HepG2 (cell line): ENCODE results near the gene DUSP15. TPM values are rescaled to one million over a fixed set of nuclear protein-coding genes. Genes with fewer than 3 reads are reported as not detected.

Experiments used
- ATAC-seq: fragments of 200-7000 bp; cut with Tn5 transposase; 3 replicates; pipeline ENCODE4 v1.9.1; 2020; ENCODE audit warnings: mild to moderate bottlenecking, moderate library complexity
- BruUV-seq: library from RNA; stranded (reverse); fragments of 400-500 nt; replicated peaks from 2 replicates; lab custom pipeline; 2021; lab: Mats Ljungman, UMichigan
- CTCF ChIA-PET: fragments of 300-600 bp; formaldehyde crosslinking; extraction: SDS; loops from one replicate; lab custom pipeline; 2021; ENCODE audit warnings: low total read pairs, inconsistent platforms, low intra/inter-chr PET ratio; lab: Yijun Ruan, JAX
- POLR2A ChIA-PET: fragments of 350-600 bp; sonication (Branson Sonifier 250); formaldehyde crosslinking; loops from one replicate; lab custom pipeline; 2020; ENCODE audit warnings: antibody characterized with exemption, inconsistent platforms; lab: Yijun Ruan, JAX
- DNase-seq: peaks from one replicate; pipeline ENCODE4 v3.0.0-alpha.2; 2015; ENCODE audit warnings: low spot score
- FAIRE-seq: peaks from 3 replicates; lab custom pipeline; 2011; peaks lifted over from hg19 to GRCh38; lab: Jason Lieb, UNC
- H2AFZ ChIP-seq: one replicate; pipeline ENCODE4 v1.6.1; 2011; ENCODE audit warnings: low read length, inconsistent platforms
- H3K27ac ChIP-seq: fragments of 300-600 bp; 3 replicates; pipeline ENCODE4 v1.8.0; 2011; ENCODE audit warnings: mixed run types, mild to moderate bottlenecking, mixed read lengths, low read length, inconsistent platforms; ENCODE audit not compliant: insufficient read depth; ENCODE audit errors: extremely low read length
- H3K27me3 ChIP-seq, 2 experiments: fragments of 200-600 bp in 1 of 2; 2 replicates in 1 of 2; 3 replicates in 1 of 2; pipeline versions ENCODE4 v1.6.0 to v1.8.0; 2011; ENCODE audit warnings: low read length in 2 of 2, mild to moderate bottlenecking in 2 of 2, moderate library complexity in 2 of 2, inconsistent platforms in 1 of 2; ENCODE audit not compliant: insufficient read depth in 2 of 2, control insufficient read depth in 1 of 2
- H3K36me3 ChIP-seq, 2 experiments: fragments of 200-600 bp in 1 of 2; replicated peaks in 1 of 2; 2 replicates in 1 of 2; 3 replicates in 1 of 2; pipeline versions ENCODE4 v1.5.1 to v1.8.0; 2011; ENCODE audit warnings: low read length in 2 of 2, inconsistent platforms in 1 of 2; ENCODE audit not compliant: insufficient read depth in 2 of 2, control insufficient read depth in 1 of 2
- H3K4me1 ChIP-seq: 2 replicates; pipeline ENCODE4 v1.5.1; 2012; ENCODE audit warnings: low read length, inconsistent platforms; ENCODE audit not compliant: insufficient read depth
- H3K4me2 ChIP-seq: 2 replicates; pipeline ENCODE4 v1.6.0; 2011; ENCODE audit warnings: low read depth, low read length, inconsistent platforms
- H3K4me3 ChIP-seq, 3 experiments: fragments of 200-600 bp in 1 of 3; sonication (generic), shearing (Covaris generic) in 1 of 3; replicated peaks in 1 of 3; 2 replicates each; pipeline ENCODE4 v1.5.1; 2011 to 2016; ENCODE audit warnings: low read length in 3 of 3, inconsistent platforms in 2 of 3, low read depth in 2 of 3, mild to moderate bottlenecking in 2 of 3, control low read depth in 1 of 3, mixed read lengths in 1 of 3; ENCODE audit not compliant: insufficient read depth in 1 of 3
- H3K79me2 ChIP-seq: one replicate; pipeline ENCODE4 v1.6.1; 2011; ENCODE audit warnings: low read length, inconsistent platforms; ENCODE audit not compliant: insufficient read depth
- H3K9ac ChIP-seq: 2 replicates; pipeline ENCODE4 v1.6.0; 2011; ENCODE audit warnings: mild to moderate bottlenecking, low read depth, low read length, inconsistent platforms; ENCODE audit not compliant: insufficient read depth
- H3K9me3 ChIP-seq: 2 replicates; pipeline ENCODE4 v1.5.1; 2012; ENCODE audit warnings: mild to moderate bottlenecking, low read length
- H4K20me1 ChIP-seq: 2 replicates; pipeline ENCODE4 v1.6.0; 2011; ENCODE audit warnings: inconsistent platforms, mild to moderate bottlenecking, low read length, moderate library complexity; ENCODE audit not compliant: insufficient read depth
- ARID2 ChIP-seq: sonication (generic); formaldehyde crosslinking; IDR thresholded peaks from 2 replicates; pipeline ENCODE4 v1.8.1; 2022; ENCODE audit warnings: mild to moderate bottlenecking, missing genetic modification reagents, borderline replicate concordance
- FOXP4 ChIP-seq: sonication (generic); formaldehyde crosslinking; IDR thresholded peaks from 2 replicates; pipeline ENCODE4 v1.4.0; 2020; ENCODE audit warnings: missing genetic modification reagents
- IKZF5 ChIP-seq: IDR thresholded peaks from 2 replicates; pipeline ENCODE4 v1.6.1; 2018; ENCODE audit warnings: missing genetic modification reagents, mild to moderate bottlenecking, missing compliant biosample characterization
- NFKB2 ChIP-seq: sonication (generic); formaldehyde crosslinking; IDR thresholded peaks from 2 replicates; pipeline ENCODE4 v1.4.0; 2020; ENCODE audit warnings: missing genetic modification reagents, borderline replicate concordance
- PHB2 ChIP-seq: fragments of 450-650 bp; IDR thresholded peaks from 2 replicates; pipeline ENCODE4 v1.6.1; 2018; ENCODE audit not compliant: partially characterized antibody
- RBAK ChIP-seq: sonication (generic); formaldehyde crosslinking; IDR thresholded peaks from 2 replicates; pipeline ENCODE4 v1.5.1; 2020; ENCODE audit warnings: mild to moderate bottlenecking, missing genetic modification reagents
- TBX2 ChIP-seq: sonication (generic); formaldehyde crosslinking; IDR thresholded peaks from 2 replicates; pipeline ENCODE4 v1.5.0; 2020; ENCODE audit warnings: missing genetic modification reagents, mild to moderate bottlenecking, borderline replicate concordance
- ZMYM3 ChIP-seq: sonication (generic); formaldehyde crosslinking; IDR thresholded peaks from 2 replicates; pipeline ENCODE4 v1.5.1; 2020; ENCODE audit warnings: mild to moderate bottlenecking, missing genetic modification reagents
- ZNF124 ChIP-seq: sonication (generic); formaldehyde crosslinking; IDR thresholded peaks from 2 replicates; pipeline ENCODE4 v1.4.0; 2020; ENCODE audit warnings: missing genetic modification reagents
- ZNF282 ChIP-seq: fragments of 450-650 bp; IDR thresholded peaks from 2 replicates; pipeline ENCODE4 v1.6.1; 2018; ENCODE audit not compliant: partially characterized antibody
- ZNF333 ChIP-seq: sonication (generic); formaldehyde crosslinking; IDR thresholded peaks from 2 replicates; pipeline ENCODE4 v1.4.0; 2020; ENCODE audit warnings: mild to moderate bottlenecking, missing genetic modification reagents, borderline replicate concordance
- ZNF75D ChIP-seq: sonication (generic); formaldehyde crosslinking; IDR thresholded peaks from 2 replicates; pipeline ENCODE4 v1.8.1; 2023; ENCODE audit warnings: missing genetic modification reagents, mild to moderate bottlenecking, borderline replicate concordance
- ZNF781 ChIP-seq: sonication (generic); formaldehyde crosslinking; IDR thresholded peaks from 2 replicates; pipeline ENCODE4 v1.5.1; 2020; ENCODE audit warnings: borderline replicate concordance, mild to moderate bottlenecking, missing genetic modification reagents; ENCODE audit errors: not compliant biosample characterization
- WGBS: methylation state at CpG from one replicate; pipeline ENCODE4 v1.1.6; 2017; ENCODE audit warnings: low lambda C conversion rate; 5-methylcytosine and 5-hydroxymethylcytosine counted together
- in situ Hi-C: cut with HindIII; loops from 2 replicates; pipeline ENCODE4 v1.10.0; 2017; ENCODE audit warnings: low pct_unique_long_range_greater_than_20kb; ENCODE audit not compliant: extremely low pct_ligation_motif_present
- intact Hi-C: fragments of 100-400 bp; cut with micrococcal nuclease; formaldehyde crosslinking; loops from one replicate; pipeline ENCODE4 v1.10.0; 2022; ENCODE audit not compliant: unreplicated experiment
- polyA plus RNA-seq, 8 experiments: library from polyadenylated mRNA; depleted of rRNA in 3 of 8; stranded (reverse) in 7 of 8; unstranded in 1 of 8; fragments of >200 nt; fragmentation: Illumina TruSeq in 4 of 8; extraction: Trizol in 4 of 8; gene quantifications; 2 replicates each; pipeline versions ENCODE4 v1.2.1 to v1.2.3, GENCODE V29; 2011 to 2016; ENCODE audit warnings: low read depth in 4 of 8, missing spikeins in 1 of 8, mixed read lengths in 1 of 8; ENCODE audit not compliant: insufficient read depth in 1 of 8
- total RNA-seq, 5 experiments: library from RNA; depleted of rRNA; stranded (reverse); fragments of >200 nt; fragmentation: Illumina TruSeq; extraction: Trizol; gene quantifications; 2 replicates each; pipeline ENCODE4 v1.2.3, GENCODE V29; 2016; ENCODE audit warnings: low read depth in 1 of 5
- TF ChIP-seq, protein P1 (sequence below): IDR thresholded peaks from 2 replicates; pipeline ENCODE4 v1.6.1; 2016; ENCODE audit warnings: mild to moderate bottlenecking

The DUSP15 gene
- total and polyA plus RNA-seq, 2 of the 13 experiments (the other 11 are each of a cell fraction or from before 2014, with no cell fraction given): 0.17 to 0.93 TPM

- intact Hi-C loops (no loop called here), in situ Hi-C loops (no loop called here)
- Histone ChIP-seq H3K79me2 (no peaks in the 10 kb centered on the region), H3K4me1 (peaks cover 20% of the 10 kb centered on the region), H3K9me3 (no peaks in the 10 kb centered on the region), H2AFZ (peak overlapping the region; percentile 1), H3K9ac (peak overlapping the region; percentile 55; the same call in 1 of the 2 replicates), H3K27ac (no peak overlapping the region), H3K27me3 (peaks cover 14 to 55% of the 10 kb centered on the region in 2 experiments; a peak in 4 of 5 replicates), H3K4me3 (peak overlapping the region; percentile 56 to 85 (median 57)), H3K4me2 (peak overlapping the region; percentile 99), H3K36me3 (no peaks in the 10 kb centered on the region), H4K20me1 (no peaks in the 10 kb centered on the region)
- peak; percentile 29 for TF ChIP-seq ZNF282
- 0 out of 2 replicates have a peak, but pooled peaks have one; percentile 46 for TF ChIP-seq ZNF333 (CRISPR knock-in tag)
- TF ChIP-seq PHB2: no peak
- no peak for TF ChIP-seq FOXP4
- TF ChIP-seq, protein P1, sequence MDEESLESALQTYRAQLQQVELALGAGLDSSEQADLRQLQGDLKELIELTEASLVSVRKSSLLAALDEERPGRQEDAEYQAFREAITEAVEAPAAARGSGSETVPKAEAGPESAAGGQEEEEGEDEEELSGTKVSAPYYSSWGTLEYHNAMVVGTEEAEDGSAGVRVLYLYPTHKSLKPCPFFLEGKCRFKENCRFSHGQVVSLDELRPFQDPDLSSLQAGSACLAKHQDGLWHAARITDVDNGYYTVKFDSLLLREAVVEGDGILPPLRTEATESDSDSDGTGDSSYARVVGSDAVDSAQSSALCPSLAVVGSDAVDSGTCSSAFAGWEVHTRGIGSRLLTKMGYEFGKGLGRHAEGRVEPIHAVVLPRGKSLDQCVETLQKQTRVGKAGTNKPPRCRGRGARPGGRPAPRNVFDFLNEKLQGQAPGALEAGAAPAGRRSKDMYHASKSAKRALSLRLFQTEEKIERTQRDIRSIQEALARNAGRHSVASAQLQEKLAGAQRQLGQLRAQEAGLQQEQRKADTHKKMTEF: no peak
- TF ChIP-seq IKZF5 (CRISPR knock-in tag): no peak
- no peak for TF ChIP-seq ZNF75D (CRISPR knock-in tag)
- TF ChIP-seq NFKB2 (CRISPR knock-in tag): no peak
- 0 out of 2 replicates have a peak, but pooled peaks have one; percentile 9 for TF ChIP-seq ARID2 (CRISPR knock-in tag)
- 0 out of 2 replicates have a peak, but pooled peaks have one; percentile 24 for TF ChIP-seq ZMYM3 (CRISPR knock-in tag)
- TF ChIP-seq ZNF124: no peak
- peak; percentile 20 for TF ChIP-seq ZNF781 (CRISPR knock-in tag)
- peak; percentile 12; the same call in 1 of the 2 replicates for TF ChIP-seq TBX2
- TF ChIP-seq RBAK (CRISPR knock-in tag): no peak
- ChIA-PET CTCF (no interaction called here), POLR2A (interaction anchor here (0.6 to 1.5 kb wide), 2 partner anchors 9 to 11 kb away, joined by 3 to 9 read pairs; no protein-coding TSS in a partner anchor)
- DNase-seq: no peak
- 0% methylated on average over 1 of the region's 1 CpG for WGBS
- peak; percentile 30 for ATAC-seq
- BruUV-seq: no TSS peak
- no peak for FAIRE-seq
Observed at GRCh38 chr20:31869673-31869941, 720 bp downstream of the DUSP15 start.
